BJ (cell line): ENCODE results near the gene SLC25A41. TPM values are rescaled to one million over a fixed set of nuclear protein-coding genes. Genes with fewer than 3 reads are reported as not detected.
A peak's percentile ranks its signal among the peaks of the same experiment; 100 is the strongest.

Experiments
- CTCF ChIA-PET: fragments of 350-600 bp; formaldehyde crosslinking; extraction: SDS; loops from one replicate; lab custom pipeline; 2021; ENCODE audit warnings: antibody characterized with exemption, inconsistent platforms; lab: Yijun Ruan, JAX
- POLR2A ChIA-PET: fragments of 300-600 bp; sonication (Branson Sonifier 250); formaldehyde crosslinking; extraction: SDS; loops from one replicate; lab custom pipeline; 2021; ENCODE audit warnings: antibody characterized with exemption; lab: Charles Lee
- DNase-seq: peaks from one replicate; pipeline ENCODE4 v3.0.0-alpha.2; 2011; ENCODE audit warnings: low read depth
- H3K27me3 ChIP-seq: 2 replicates; pipeline ENCODE4 v1.6.0; 2011; ENCODE audit warnings: low read length; ENCODE audit not compliant: control insufficient read depth, insufficient read depth
- H3K36me3 ChIP-seq: 2 replicates; pipeline ENCODE4 v1.5.1; 2011; ENCODE audit warnings: low read length; ENCODE audit not compliant: control insufficient read depth, insufficient read depth
- H3K4me3 ChIP-seq: 2 replicates; pipeline ENCODE4 v1.5.1; 2011; ENCODE audit warnings: low read depth, mild to moderate bottlenecking, control low read depth, low read length
- polyA minus RNA-seq: library from RNA; depleted of rRNA, polyadenylated mRNA; stranded (reverse); fragments of >200 nt; gene quantifications from 2 replicates; pipeline ENCODE4 v1.2.3, GENCODE V29; 2011; rRNA and poly(A)+ RNA removed
- polyA plus RNA-seq: library from polyadenylated mRNA; depleted of rRNA; stranded (reverse); fragments of >200 nt; gene quantifications from 2 replicates; pipeline ENCODE4 v1.2.3, GENCODE V29; 2011; rRNA removed
- TF ChIP-seq, protein P1 (sequence below): IDR thresholded peaks from 2 replicates; pipeline ENCODE4 v1.5.1; 2011; ENCODE audit warnings: low read depth, mild to moderate bottlenecking, control low read depth, inconsistent platforms, low read length, moderate library complexity; ENCODE audit not compliant: insufficient read depth

SLC25A41 gene
- polyA plus RNA-seq = 0.05 TPM in 1 of 2 replicates, not detected in the other
- polyA minus RNA-seq = not detected in 2 replicates

DNA sequence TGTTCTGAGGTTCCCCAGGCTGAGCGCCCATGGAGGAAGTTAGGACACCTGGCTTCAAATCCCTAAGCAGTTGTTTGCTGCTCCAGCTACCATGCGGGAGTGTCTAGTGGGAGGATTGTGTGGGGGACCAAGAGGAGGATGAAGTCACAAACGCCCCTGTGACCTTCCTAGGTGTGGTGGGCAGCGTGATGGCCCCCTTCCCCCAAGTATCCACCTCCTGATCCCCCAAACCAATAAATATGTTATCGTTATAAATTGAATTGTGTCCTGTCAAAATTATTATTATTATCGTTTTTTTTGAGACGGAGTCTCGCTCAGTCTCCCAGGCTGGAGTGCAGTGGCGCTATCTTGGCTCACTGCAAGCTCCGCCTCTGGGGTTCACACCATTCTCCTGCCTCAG is at the start of gene SLC25A41:
TSS of gene SLC25A41 (minus strand) at position 101 of the 400 bp plus-strand sequence. CDS start at position 31, 70 bp downstream.
- TF ChIP-seq, protein P1, sequence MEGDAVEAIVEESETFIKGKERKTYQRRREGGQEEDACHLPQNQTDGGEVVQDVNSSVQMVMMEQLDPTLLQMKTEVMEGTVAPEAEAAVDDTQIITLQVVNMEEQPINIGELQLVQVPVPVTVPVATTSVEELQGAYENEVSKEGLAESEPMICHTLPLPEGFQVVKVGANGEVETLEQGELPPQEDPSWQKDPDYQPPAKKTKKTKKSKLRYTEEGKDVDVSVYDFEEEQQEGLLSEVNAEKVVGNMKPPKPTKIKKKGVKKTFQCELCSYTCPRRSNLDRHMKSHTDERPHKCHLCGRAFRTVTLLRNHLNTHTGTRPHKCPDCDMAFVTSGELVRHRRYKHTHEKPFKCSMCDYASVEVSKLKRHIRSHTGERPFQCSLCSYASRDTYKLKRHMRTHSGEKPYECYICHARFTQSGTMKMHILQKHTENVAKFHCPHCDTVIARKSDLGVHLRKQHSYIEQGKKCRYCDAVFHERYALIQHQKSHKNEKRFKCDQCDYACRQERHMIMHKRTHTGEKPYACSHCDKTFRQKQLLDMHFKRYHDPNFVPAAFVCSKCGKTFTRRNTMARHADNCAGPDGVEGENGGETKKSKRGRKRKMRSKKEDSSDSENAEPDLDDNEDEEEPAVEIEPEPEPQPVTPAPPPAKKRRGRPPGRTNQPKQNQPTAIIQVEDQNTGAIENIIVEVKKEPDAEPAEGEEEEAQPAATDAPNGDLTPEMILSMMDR = no peak
- ChIA-PET POLR2A (no interaction called here), CTCF (no interaction called here)
- Histone ChIP-seq H3K4me3 (no peak within 1 kb of the TSS), H3K27me3 (no peaks in the 10 kb centered on the region), H3K36me3 (no peaks in the 10 kb centered on the region)
- DNase-seq = no peak

DNA sequence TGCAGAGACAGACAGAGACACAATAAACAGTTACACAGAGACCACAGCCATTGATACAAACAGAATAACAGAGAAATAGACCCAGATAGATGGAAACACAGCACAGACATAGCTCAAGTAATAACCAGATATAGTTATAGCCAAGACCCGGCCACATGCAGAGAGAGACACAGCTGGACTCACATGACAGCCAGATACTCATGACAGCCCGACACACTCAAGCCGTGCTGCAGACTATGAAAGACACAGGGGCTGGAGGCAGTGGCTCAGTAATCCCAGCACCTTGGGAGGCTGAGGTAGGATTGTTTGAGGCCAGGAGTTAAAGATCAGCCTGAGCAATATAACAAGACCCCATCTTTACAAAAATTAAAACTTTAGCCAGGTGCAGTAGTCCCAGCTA is 49.7 kb upstream of the SLC25A41 start:
- TF ChIP-seq, protein P1 = no peak
- Histone ChIP-seq H3K36me3 (no peaks in the 10 kb centered on the region), H3K4me3 (no peak overlapping the region), H3K27me3 (no peaks in the 10 kb centered on the region)
- POLR2A ChIA-PET = interaction anchor here (0.6 kb wide), 1 partner anchor 8 kb away, joined by 3 read pairs; no protein-coding TSS in a partner anchor
- no peak for DNase-seq
- CTCF ChIA-PET = interaction anchor here (0.9 to 3.3 kb wide), 2 partner anchors 9 to 14 kb away, joined by 3 to 7 read pairs; no protein-coding TSS in a partner anchor

DNA sequence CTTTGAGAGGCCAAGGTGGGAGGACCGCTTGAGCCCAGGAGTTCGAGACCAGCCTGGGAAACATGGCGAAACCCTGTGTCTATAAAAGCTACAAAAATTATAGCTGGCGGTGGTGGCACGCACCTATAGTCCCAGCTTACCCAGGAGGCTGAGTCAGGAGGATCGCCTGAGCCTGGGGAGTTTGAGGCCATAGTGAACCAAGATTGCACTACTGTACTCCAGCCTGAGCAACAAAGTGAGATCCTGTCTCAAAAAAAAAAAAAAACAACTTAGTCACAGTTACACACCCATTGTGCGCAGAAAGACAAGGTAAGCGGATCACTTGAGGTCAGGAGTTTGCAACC is 48.8 kb upstream of the SLC25A41 start:
- Histone ChIP-seq H3K36me3 (no peaks in the 10 kb centered on the region), H3K4me3 (no peak overlapping the region), H3K27me3 (no peaks in the 10 kb centered on the region)
- TF ChIP-seq, protein P1 = no peak
- ChIA-PET POLR2A (no interaction called here), CTCF (interaction anchor here (1.2 to 3.3 kb wide), 3 partner anchors 10 to 261 kb away, joined by 3 to 7 read pairs (median 4); no protein-coding TSS in a partner anchor)
- no peak for DNase-seq

DNA sequence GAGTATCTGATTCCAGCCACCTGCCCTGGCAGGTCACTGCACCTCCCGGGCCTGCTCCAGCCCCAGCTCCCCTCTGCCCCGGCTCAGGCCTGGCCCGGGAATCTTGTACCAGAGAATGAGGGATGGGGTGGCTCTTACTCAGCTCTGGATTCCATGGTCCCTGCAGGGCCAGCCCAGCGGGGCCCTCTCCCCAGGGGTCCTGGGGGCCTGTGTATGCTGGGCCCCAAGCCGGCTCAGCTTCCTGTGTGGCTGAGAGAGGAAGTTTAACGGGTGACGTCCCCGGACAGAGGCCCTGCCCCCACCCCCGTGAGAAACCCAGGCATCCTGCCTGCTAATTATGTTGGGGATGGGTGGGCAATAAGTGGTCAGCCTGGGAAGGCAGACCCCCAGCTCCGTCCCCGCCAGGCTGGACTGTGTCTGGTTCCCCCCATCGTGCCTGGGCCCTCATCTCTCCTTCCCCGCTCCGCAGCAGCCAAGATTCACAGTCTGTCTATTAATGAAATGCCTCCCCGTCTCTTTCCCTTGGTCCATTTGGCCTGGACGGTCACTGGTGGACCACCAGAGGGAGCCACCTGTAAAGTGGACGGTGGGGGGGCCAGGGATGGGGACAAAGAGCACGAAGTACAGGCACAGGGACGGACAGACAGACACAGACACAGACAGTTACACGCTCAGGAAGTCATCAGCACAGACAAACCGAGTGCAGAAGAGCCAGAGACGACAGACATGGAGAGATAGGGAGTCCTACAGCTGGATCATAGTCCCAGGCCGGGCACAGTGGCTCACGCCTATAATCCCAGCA is 48.2 kb upstream of the SLC25A41 start, which contains the start of gene DENND1C:
TSS of gene DENND1C (minus strand) at position 247 of the 802 bp plus-strand sequence. CDS start at position 155, 92 bp downstream.
- Histone ChIP-seq H3K36me3 (no peaks in the 10 kb centered on the region), H3K27me3 (no peaks in the 10 kb centered on the region), H3K4me3 (no peak within 1 kb of the TSS)
- ChIA-PET CTCF (interaction anchor here (0.8 to 3.3 kb wide), 5 partner anchors 11 to 260 kb away, joined by 3 to 7 read pairs (median 3); no protein-coding TSS in a partner anchor), POLR2A (no interaction called here)
- DNase-seq = no peak
- TF ChIP-seq, protein P1 = peak; percentile 56

DNA sequence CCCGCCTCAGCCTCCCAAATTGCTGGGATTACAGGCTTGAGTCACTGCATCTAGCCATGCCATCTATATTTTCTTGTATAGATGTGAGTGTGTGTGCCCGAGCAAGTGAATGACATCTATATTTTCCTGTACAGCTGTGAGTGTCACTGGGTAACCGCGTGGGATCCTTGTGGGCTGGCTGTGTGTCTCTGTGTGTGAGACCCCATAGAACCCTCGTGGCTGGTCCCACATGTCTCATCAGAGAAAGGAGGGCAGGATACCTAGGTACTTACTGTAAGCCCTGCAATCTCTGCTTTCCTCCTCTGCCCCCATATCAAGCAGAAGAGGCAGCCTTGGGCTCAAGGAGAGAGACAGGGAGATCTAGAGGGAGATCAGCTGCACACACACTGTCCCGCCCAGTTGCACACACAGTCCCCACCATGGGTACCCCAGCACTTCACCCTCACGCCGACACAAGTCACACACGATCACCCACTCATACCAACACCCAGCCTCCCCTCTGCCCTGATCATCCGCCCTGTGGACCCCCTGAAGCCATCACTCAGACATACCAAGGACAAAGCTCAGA is 47.4 kb upstream of the SLC25A41 start:
- Histone ChIP-seq H3K36me3 (no peaks in the 10 kb centered on the region), H3K4me3 (no peak overlapping the region), H3K27me3 (no peaks in the 10 kb centered on the region)
- TF ChIP-seq, protein P1 = no peak
- DNase-seq = no peak
- CTCF ChIA-PET = interaction anchor here (0.8 to 3.3 kb wide), 3 partner anchors 12 to 152 kb away, joined by 3 to 7 read pairs (median 3); no protein-coding TSS in a partner anchor
- POLR2A ChIA-PET = no interaction called here
